CD4-positive, CD25-positive, alpha-beta regulatory T cell (primary cell): ENCODE data around the gene CPA3. TPM values are rescaled to one million over a fixed set of nuclear protein-coding genes. Genes with fewer than 3 reads are reported as not detected.

Experiments
- ATAC-seq, 2 donors: fragments of 150-1000 bp; cut with Tn5 transposase; one replicate each; pipeline ENCODE4 v1.10.0; 2021; ENCODE audit warnings: low read depth in 2 of 2, moderate number of reproducible peaks in 2 of 2, moderate library complexity in 1 of 2
- DNase-seq, 3 donors: peaks; one replicate each; pipeline versions ENCODE4 v3.0.0 to v3.0.0-alpha.2; 2012 to 2022; ENCODE audit warnings: mixed read lengths in 1 of 3
- H3K27ac ChIP-seq: one replicate; pipeline ENCODE4 v1.7.0; 2013; ENCODE audit warnings: mild to moderate bottlenecking, low read length; ENCODE audit not compliant: insufficient read depth, poor library complexity, severe bottlenecking
- H3K27me3 ChIP-seq: one replicate; pipeline ENCODE4 v1.7.0; 2013; ENCODE audit warnings: low read length; ENCODE audit not compliant: control insufficient read depth, insufficient read depth
- H3K36me3 ChIP-seq: one replicate; pipeline ENCODE4 v1.7.0; 2013; ENCODE audit warnings: mild to moderate bottlenecking, low read length, moderate library complexity; ENCODE audit not compliant: control insufficient read depth, insufficient read depth
- H3K4me1 ChIP-seq: 2 replicates; pipeline ENCODE4 v1.7.0; 2013; ENCODE audit warnings: mild to moderate bottlenecking, low read length; ENCODE audit not compliant: insufficient read depth, control insufficient read depth, poor library complexity, severe bottlenecking
- H3K4me3 ChIP-seq: one replicate; pipeline ENCODE4 v1.7.0; 2013; ENCODE audit warnings: low read depth, mild to moderate bottlenecking, low read length, moderate library complexity
- H3K9me3 ChIP-seq, 2 experiments: 1 replicate in 1 of 2; 2 replicates in 1 of 2; pipeline ENCODE4 v1.7.0; 2013; ENCODE audit warnings: low read length in 2 of 2, mild to moderate bottlenecking in 1 of 2, moderate library complexity in 1 of 2; ENCODE audit not compliant: control insufficient read depth in 2 of 2
- H3K27ac Mint-ChIP-seq, 3 donors: one replicate each; pipeline ENCODE4 v1.8.0; 2020 to 2022; ENCODE audit warnings: mild to moderate bottlenecking in 3 of 3, mixed read lengths in 3 of 3, moderate library complexity in 2 of 3
- H3K27me3 Mint-ChIP-seq: one replicate; pipeline ENCODE4 v1.8.0; 2022; ENCODE audit warnings: mild to moderate bottlenecking, mixed read lengths
- H3K36me3 Mint-ChIP-seq: one replicate; pipeline ENCODE4 v1.8.0; 2020; ENCODE audit warnings: mixed read lengths
- H3K4me1 Mint-ChIP-seq, 4 donors: one replicate each; pipeline ENCODE4 v1.8.0; 2020 to 2022; ENCODE audit warnings: mixed read lengths in 4 of 4, mild to moderate bottlenecking in 1 of 4
- H3K4me3 Mint-ChIP-seq, 4 donors: one replicate each; pipeline ENCODE4 v1.8.0; 2020 to 2022; ENCODE audit warnings: mild to moderate bottlenecking in 4 of 4, mixed read lengths in 4 of 4, moderate library complexity in 3 of 4
- H3K9me3 Mint-ChIP-seq, 7 donors: one replicate each; pipeline ENCODE4 v1.8.0; 2020 to 2022; ENCODE audit warnings: mixed read lengths in 7 of 7, mild to moderate bottlenecking in 3 of 7, moderate library complexity in 2 of 7
- polyA plus RNA-seq, 4 donors: library from polyadenylated mRNA; unstranded; fragments of 300-500 nt; fragmentation: Illumina TruSeq; gene quantifications; one replicate each; pipeline ENCODE4 v1.2.3, GENCODE V29; 2021
- total RNA-seq: library from RNA; stranded (reverse); gene quantifications from one replicate; pipeline ENCODE4 v1.2.3, GENCODE V29; 2022

The CPA3 gene
- total and polyA plus RNA-seq, 5 donors from 2014 or later, result 1.1 TPM; not detected in 4

- no peaks in the 10 kb centered on the region for H3K36me3 ChIP-seq
- H3K4me1 ChIP-seq, result no peaks in the 10 kb centered on the region
- H3K27me3 Mint-ChIP-seq, result peaks cover 18% of the 10 kb centered on the region
- no peak for DNase-seq
- ATAC-seq, result no peak
- H3K9me3 Mint-ChIP-seq, result peaks cover 0 to 8% (median 0%) of the 10 kb centered on the region in 7 donors
- H3K4me3 Mint-ChIP-seq, result no peak within 1 kb of the TSS
- H3K4me3 ChIP-seq, result no peak within 1 kb of the TSS
- no peaks in the 10 kb centered on the region for H3K36me3 Mint-ChIP-seq
- no peak within 1 kb of the TSS for H3K27ac Mint-ChIP-seq
- no peaks in the 10 kb centered on the region for H3K4me1 Mint-ChIP-seq
- H3K9me3 ChIP-seq, result no peaks in the 10 kb centered on the region
- H3K27me3 ChIP-seq, result no peaks in the 10 kb centered on the region
- no peak within 1 kb of the TSS for H3K27ac ChIP-seq
These were observed 37.5 kb upstream of the CPA3 start, which contains the start of gene CPB1 for GRCh38 chr3:148827585-148827984. TSS of gene CPB1 (plus strand) at chr3:148827811. CDS start at chr3:148827824, 13 bp downstream.

GRCh38 chr3:148828136-148828690 lies 36.9 kb upstream of the CPA3 start:
- Histone ChIP-seq H3K4me3 (no peak overlapping the region), H3K27ac (no peak overlapping the region), H3K4me1 (no peaks in the 10 kb centered on the region), H3K27me3 (no peaks in the 10 kb centered on the region), H3K9me3 (no peaks in the 10 kb centered on the region), H3K36me3 (no peaks in the 10 kb centered on the region)
- Mint-ChIP-seq H3K9me3 (peaks cover 0 to 3% (median 0%) of the 10 kb centered on the region in 7 donors), H3K4me1 (no peaks in the 10 kb centered on the region), H3K4me3 (no peak overlapping the region), H3K27ac (no peak overlapping the region), H3K27me3 (peaks cover 18% of the 10 kb centered on the region), H3K36me3 (no peaks in the 10 kb centered on the region)
- ATAC-seq (no peak), DNase-seq (no peak)

- Histone ChIP-seq H3K9me3 (no peaks in the 10 kb centered on the region), H3K4me1 (no peaks in the 10 kb centered on the region), H3K4me3 (no peak overlapping the region), H3K27ac (no peak overlapping the region), H3K27me3 (no peaks in the 10 kb centered on the region), H3K36me3 (no peaks in the 10 kb centered on the region)
- Mint-ChIP-seq H3K27ac (no peak overlapping the region), H3K4me1 (no peaks in the 10 kb centered on the region), H3K27me3 (peaks cover 12% of the 10 kb centered on the region), H3K9me3 (peaks cover 0 to 3% (median 0%) of the 10 kb centered on the region in 7 donors), H3K36me3 (no peaks in the 10 kb centered on the region), H3K4me3 (no peak overlapping the region)
- ATAC-seq (no peak), DNase-seq (no peak)
These were observed 35.2 kb upstream of the CPA3 start for GRCh38 chr3:148829926-148830325.

- no peak for ATAC-seq
- H3K4me1 ChIP-seq, result no peaks in the 10 kb centered on the region
These were observed 31.9 kb upstream of the CPA3 start for GRCh38 chr3:148833223-148833622.

GRCh38 chr3:148839805-148840204 lies 25.3 kb upstream of the CPA3 start:
- Mint-ChIP-seq H3K4me3 (no peak overlapping the region), H3K36me3 (no peaks in the 10 kb centered on the region), H3K27ac (no peak overlapping the region), H3K27me3 (no peaks in the 10 kb centered on the region), H3K4me1 (peaks cover 0 to 6% (median 0%) of the 10 kb centered on the region in 4 donors), H3K9me3 (peaks cover 0 to 10% (median 0%) of the 10 kb centered on the region in 7 donors)
- no peak for ATAC-seq
- H3K4me1 ChIP-seq, result no peaks in the 10 kb centered on the region
- H3K27ac ChIP-seq, result no peak overlapping the region
- no peak overlapping the region for H3K4me3 ChIP-seq
- H3K27me3 ChIP-seq, result no peaks in the 10 kb centered on the region
- no peaks in the 10 kb centered on the region for H3K36me3 ChIP-seq
- no peaks in the 10 kb centered on the region for H3K9me3 ChIP-seq
- DNase-seq, result no peak

More at GRCh38 chr3:148833223-148833622, 31.9 kb upstream of the CPA3 start:
- H3K4me1 Mint-ChIP-seq, result no peaks in the 10 kb centered on the region
- peaks cover 2% of the 10 kb centered on the region for H3K27me3 Mint-ChIP-seq
- H3K4me3 ChIP-seq, result no peak overlapping the region
- no peaks in the 10 kb centered on the region for H3K36me3 ChIP-seq
- no peaks in the 10 kb centered on the region for H3K9me3 ChIP-seq
- H3K27ac Mint-ChIP-seq, result no peak overlapping the region
- no peaks in the 10 kb centered on the region for H3K27me3 ChIP-seq
- peaks cover 0 to 5% (median 0%) of the 10 kb centered on the region in 7 donors for H3K9me3 Mint-ChIP-seq
- no peak overlapping the region for H3K4me3 Mint-ChIP-seq
- no peak overlapping the region for H3K27ac ChIP-seq
- H3K36me3 Mint-ChIP-seq, result no peaks in the 10 kb centered on the region
- no peak for DNase-seq

- H3K27ac Mint-ChIP-seq, result no peak overlapping the region
- H3K27ac ChIP-seq, result no peak overlapping the region
- peaks cover 0 to 5% (median 0%) of the 10 kb centered on the region in 7 donors for H3K9me3 Mint-ChIP-seq
- ATAC-seq (no peak), DNase-seq (no peak)
- no peak overlapping the region for H3K4me3 Mint-ChIP-seq
- H3K36me3 ChIP-seq, result no peaks in the 10 kb centered on the region
- H3K4me3 ChIP-seq, result no peak overlapping the region
- H3K27me3 Mint-ChIP-seq, result no peaks in the 10 kb centered on the region
- no peaks in the 10 kb centered on the region for H3K27me3 ChIP-seq
- peaks cover 0 to 6% (median 0%) of the 10 kb centered on the region in 4 donors for H3K4me1 Mint-ChIP-seq
- H3K4me1 ChIP-seq, result no peaks in the 10 kb centered on the region
- H3K9me3 ChIP-seq, result no peaks in the 10 kb centered on the region
- no peaks in the 10 kb centered on the region for H3K36me3 Mint-ChIP-seq
These were observed 24.6 kb upstream of the CPA3 start for GRCh38 chr3:148840451-148840850.

GRCh38 chr3:148845756-148846395 lies 19.2 kb upstream of the CPA3 start:
- peaks cover 0 to 6% (median 0%) of the 10 kb centered on the region in 4 donors for H3K4me1 Mint-ChIP-seq
- no peaks in the 10 kb centered on the region for H3K36me3 Mint-ChIP-seq
- DNase-seq (no peak), ATAC-seq (no peak)
- H3K27ac Mint-ChIP-seq, result no peak overlapping the region
- Histone ChIP-seq H3K9me3 (no peaks in the 10 kb centered on the region), H3K27ac (no peak overlapping the region), H3K4me3 (no peak overlapping the region), H3K27me3 (no peaks in the 10 kb centered on the region), H3K36me3 (no peaks in the 10 kb centered on the region), H3K4me1 (no peaks in the 10 kb centered on the region)
- H3K4me3 Mint-ChIP-seq, result no peak overlapping the region
- H3K9me3 Mint-ChIP-seq, result no peaks in the 10 kb centered on the region
- no peaks in the 10 kb centered on the region for H3K27me3 Mint-ChIP-seq

- H3K36me3 Mint-ChIP-seq, result no peaks in the 10 kb centered on the region
- H3K9me3 ChIP-seq, result no peaks in the 10 kb centered on the region
- H3K4me3 ChIP-seq, result no peak overlapping the region
- DNase-seq (no peak), ATAC-seq (no peak)
- no peak overlapping the region for H3K27ac Mint-ChIP-seq
- H3K27me3 ChIP-seq, result no peaks in the 10 kb centered on the region
- H3K27me3 Mint-ChIP-seq, result peaks cover 4% of the 10 kb centered on the region
- H3K4me3 Mint-ChIP-seq, result no peak overlapping the region
- peaks cover 0 to 5% (median 0%) of the 10 kb centered on the region in 4 donors for H3K4me1 Mint-ChIP-seq
- H3K36me3 ChIP-seq, result no peaks in the 10 kb centered on the region
- no peaks in the 10 kb centered on the region for H3K4me1 ChIP-seq
- peaks cover 0 to 1% (median 0%) of the 10 kb centered on the region in 7 donors for H3K9me3 Mint-ChIP-seq
- no peak overlapping the region for H3K27ac ChIP-seq
These were observed 17.7 kb upstream of the CPA3 start for GRCh38 chr3:148847351-148847750.
